ENCODE results near the gene TCF4.

The TCF4 gene

DNA sequence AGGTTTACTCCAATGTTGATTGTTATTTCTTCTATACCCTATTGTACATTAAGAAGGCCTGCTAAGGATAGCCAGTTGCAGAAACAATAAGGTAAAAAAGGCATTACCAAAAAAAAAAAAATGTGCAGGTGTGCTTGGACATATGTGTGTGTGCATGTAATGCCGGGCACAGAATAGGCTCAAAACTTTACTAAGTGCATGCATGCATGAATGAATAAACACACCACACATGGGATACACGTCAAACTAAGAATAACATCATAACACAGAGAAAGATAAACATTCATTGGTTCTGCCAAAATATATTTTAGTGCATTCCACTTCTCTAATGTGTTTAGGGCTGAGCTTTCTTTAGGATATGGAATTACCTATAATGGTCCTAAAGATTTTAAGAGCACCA lies 298.2 kb downstream of the TCF4 start:
- no peak for DNase-seq (ENCODE audit: low read depth)

DNA sequence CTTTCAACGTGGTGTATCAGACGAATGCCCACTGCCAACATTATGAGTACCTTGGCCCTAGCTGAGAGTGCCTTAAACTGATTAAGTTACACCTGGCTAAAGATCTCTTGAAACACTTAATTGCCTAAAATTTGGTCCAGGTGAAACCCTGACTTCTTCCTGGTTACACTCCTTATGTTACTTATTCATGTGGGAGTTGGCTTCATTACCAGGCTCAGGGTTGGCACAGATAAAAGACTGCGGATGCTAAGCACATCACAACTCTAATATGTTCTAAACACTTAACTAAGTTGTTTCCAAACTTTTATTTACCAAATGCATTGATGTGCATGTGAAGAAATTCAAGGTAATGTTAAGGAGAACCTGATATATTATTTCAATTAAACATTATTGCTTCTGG lies 298.9 kb downstream of the TCF4 start:
- no peak for DNase-seq (ENCODE audit: low read depth)

DNA sequence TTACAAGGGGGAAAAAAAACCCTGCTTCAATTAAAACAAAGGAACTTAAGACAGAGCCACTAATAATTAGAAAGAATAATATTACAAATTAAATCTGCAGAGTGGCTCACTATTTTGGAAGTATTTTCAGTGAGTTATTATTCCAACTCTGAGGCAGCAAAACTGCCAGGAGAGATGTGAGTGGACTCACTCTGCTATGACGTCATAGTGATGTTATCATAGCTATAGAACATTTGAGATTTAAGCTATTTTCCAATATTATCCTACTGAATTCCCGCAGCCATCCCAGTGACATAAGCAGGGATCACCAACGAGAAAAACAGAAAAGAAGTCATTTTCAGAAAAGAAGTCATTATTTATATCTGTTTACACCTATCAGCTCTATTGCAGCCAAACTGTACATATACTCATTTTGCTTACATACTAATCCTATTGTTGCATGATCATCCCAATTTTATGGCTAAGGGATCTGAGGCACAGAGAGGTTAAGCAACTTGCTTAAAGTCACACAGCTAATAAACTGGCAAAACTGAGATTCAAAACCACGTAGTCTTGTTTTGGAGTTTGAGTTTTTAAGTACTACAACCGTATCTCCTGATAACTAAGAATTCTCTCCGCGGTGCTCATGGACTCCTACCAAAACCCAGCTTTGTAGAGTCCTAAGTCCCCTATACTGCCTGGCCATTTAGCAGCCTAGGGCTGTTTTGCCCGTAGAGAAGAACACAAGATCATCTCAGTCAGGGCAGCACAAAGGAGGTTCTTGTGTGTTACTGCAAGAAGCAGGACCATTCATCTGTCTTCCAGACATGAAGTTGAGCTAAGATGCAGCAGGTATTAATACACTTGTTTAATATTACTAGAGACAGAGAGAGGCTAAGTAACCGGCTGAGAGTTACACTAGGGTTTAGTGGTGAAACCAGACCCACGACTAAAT lies 299.8 kb downstream of the TCF4 start:
- DNase-seq (ENCODE audit: low read depth) = no peak

DNA sequence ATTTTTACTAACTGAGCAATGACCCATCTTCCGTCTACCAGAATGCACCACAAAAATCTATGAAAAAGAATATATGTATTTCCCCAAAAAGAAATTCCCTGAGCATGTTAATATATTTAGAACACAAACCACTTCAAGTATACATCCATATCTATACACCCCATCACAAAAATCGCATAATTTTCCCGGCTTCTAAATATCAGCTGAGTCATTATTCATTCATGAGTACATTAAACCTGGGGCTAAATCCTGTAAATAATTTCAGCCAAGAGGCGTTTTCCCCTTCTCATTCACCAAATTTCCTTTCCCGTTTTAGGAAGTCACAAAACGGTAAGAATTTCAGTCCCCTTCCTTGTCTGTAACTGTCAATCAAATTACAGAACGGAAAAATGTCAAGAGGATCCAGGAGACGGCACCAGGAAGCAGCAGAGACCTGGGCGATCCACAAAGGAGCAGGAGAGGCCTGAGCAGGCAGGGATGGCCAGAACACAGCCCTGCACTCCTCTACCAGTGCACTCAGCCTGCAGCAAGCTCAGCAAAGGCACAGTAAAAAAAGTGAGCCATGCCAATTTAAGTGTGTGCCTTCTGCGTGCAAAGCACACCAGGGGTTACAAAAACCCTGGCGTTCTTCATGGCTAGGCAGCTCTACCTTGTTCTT lies 300.7 kb downstream of the TCF4 start:
- no peak for DNase-seq (ENCODE audit: low read depth)

- DNase-seq (ENCODE audit: low read depth) = no peak
Observed at GRCh38 chr18:55286257-55286825, 301.7 kb downstream of the TCF4 start.

- no peak for DNase-seq (ENCODE audit: low read depth)
Observed at GRCh38 chr18:55284614-55285013, 303.4 kb downstream of the TCF4 start.

DNA sequence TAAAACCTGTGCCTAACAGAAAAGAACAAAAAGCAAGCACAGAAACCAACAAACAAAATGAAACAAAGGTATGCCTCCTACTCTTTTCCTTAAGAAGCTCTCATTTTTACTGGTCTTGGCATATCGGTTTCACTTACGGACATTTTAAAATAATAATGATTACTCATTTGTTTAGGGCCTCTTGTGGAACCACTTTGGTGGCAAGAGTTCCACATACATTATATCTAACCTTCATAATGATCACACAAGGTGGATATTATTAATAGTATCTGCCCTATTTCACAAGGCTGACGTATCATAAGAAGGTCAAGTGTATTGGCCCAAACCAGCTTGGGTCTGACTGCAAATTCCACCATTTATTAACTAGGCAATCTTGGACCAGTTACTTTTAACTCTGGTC lies 304.7 kb downstream of the TCF4 start:
- DNase-seq (ENCODE audit: low read depth) = no peak

GRCh38 chr18:55280503-55280902 lies 307.5 kb downstream of the TCF4 start:
- DNase-seq (ENCODE audit: low read depth) = no peak

DNA sequence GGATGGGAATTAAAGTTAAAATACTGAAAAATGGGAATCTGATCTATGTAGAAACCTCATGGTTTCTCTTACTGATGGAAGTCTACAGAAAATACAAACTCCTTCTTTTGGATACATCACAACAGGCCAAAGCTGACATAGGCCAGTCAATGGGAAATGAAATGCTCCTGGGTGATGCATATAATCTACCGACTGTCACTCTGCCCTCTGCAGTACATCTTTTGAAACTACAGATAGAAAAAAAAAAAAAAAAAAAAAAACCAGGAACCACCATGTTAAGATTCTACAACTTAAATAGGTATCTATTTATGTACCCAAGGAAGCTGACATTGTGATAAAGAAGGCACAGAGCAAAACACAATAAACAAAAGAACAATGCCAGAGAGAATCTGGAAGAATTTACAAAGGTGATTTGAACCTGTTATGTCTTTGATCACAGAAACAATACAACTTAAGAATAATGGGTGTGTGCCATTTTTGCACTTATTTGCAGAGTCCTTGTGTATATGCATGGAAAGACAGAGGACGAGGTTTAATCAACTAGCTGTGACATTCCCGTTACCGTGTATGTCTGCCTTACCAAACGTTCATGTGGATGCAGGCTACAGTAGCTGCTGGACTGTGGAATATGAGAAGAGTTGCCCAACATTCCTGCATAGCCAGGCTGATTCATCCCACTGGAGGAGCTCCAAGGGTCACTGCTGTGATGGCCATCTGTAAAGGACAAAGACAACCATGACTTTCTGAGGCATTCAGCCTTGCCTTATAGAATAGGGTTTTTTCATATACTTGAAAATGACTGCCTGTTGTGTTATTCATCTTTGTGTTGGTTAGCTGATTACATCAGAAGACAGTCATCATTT lies 312.7 kb downstream of the TCF4 start:
- DNase-seq (ENCODE audit: low read depth) = no peak

GRCh38 chr18:55272510-55273243 lies 315.3 kb downstream of the TCF4 start:
- DNase-seq (ENCODE audit: low read depth) = no peak

- DNase-seq (ENCODE audit: low read depth) = no peak
Observed at GRCh38 chr18:55269622-55270021, 318.4 kb downstream of the TCF4 start.

DNA sequence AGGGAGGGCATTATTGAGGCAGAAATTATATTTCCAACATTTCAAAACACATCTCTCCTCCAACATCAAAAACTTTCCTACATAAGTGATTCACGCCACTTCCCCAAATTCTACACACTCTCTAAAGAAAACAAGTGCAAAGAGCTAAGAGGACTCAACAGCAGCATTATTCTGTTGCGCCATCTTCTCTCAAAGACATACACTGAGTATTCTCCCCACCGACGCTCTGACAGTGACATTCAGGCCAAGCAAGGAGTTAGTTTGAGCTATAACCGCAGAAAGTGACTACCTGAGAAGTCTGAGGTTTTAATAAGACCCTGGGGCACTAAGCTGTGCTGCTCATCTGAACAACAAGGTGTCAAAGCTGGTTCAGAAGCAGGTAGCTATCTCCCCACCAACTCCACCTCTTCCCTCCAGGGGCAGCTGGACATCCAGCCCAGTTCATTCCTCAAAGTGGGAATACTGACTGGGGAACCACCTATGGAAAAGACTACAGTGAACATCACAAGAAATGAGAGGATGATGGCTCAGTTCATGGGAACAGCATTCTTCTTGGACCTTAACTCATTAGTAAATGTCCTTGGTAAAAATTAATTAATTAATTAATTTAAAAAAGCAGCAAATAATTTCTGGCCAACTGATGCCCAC lies 319.2 kb downstream of the TCF4 start:
- DNase-seq (ENCODE audit: low read depth) = no peak

GRCh38 chr18:55268151-55268601 lies 319.8 kb downstream of the TCF4 start:
- no peak for DNase-seq (ENCODE audit: low read depth)

DNA sequence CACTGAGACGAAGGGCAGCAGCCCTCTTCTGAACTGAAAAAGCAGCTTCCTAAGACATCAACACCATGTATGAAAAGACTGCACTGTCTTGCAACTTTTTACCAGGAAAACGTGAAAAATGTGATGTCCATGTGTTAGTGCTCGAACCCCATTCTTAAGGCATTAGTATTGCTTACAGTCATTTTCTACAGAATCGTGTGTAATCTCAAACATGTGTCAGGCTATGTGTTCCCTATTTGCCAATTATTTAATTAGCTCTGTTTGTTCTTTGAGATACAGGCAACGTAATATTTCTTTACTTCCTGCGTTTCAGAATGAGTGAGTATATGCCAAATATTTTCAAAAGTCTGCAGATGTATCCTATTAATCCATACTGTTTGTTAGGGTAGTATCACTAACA lies 321.0 kb downstream of the TCF4 start:
- DNase-seq (ENCODE audit: low read depth) = no peak

GRCh38 chr18:55265984-55266383 lies 322.0 kb downstream of the TCF4 start:
- no peak for DNase-seq (ENCODE audit: low read depth)

DNA sequence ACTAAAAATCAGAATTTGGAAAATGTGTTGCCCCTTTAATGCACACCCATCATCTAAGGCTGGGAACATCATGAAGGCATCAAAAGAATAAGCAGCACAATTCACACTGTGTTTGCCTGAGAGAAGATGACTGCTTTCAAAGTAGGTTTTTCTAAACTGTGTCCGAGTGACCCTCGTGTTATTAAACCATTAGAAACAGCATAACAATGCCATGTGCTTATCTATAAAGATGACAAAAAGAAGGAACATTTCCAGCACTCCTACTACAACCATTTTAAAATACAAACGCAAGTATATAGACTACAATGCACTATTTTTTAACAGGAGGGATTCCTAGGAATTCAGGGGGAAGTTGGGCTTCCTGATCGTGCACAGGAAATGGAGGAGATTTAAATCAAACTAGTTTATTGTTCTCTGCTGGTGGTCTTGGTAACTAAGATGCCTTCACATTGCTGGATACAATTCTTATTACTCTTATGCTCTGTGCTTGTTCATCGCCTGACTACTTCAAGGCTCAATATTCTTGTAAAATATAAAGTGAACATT lies 322.8 kb downstream of the TCF4 start:
- no peak for DNase-seq (ENCODE audit: low read depth)

GRCh38 chr18:55264108-55264507 lies 323.9 kb downstream of the TCF4 start:
- DNase-seq (ENCODE audit: low read depth) = no peak

GRCh38 chr18:55262021-55262560 lies 325.9 kb downstream of the TCF4 start:
- DNase-seq (ENCODE audit: low read depth) = no peak

GRCh38 chr18:55261253-55261652 lies 326.7 kb downstream of the TCF4 start:
- no peak for DNase-seq (ENCODE audit: low read depth)

GRCh38 chr18:55258088-55258487 lies 329.9 kb downstream of the TCF4 start:
- DNase-seq (ENCODE audit: low read depth) = no peak
